ENCODE data around the gene WASHC3. TPM values are rescaled to one million over a fixed set of nuclear protein-coding genes. Genes with fewer than 3 reads are reported as not detected.

The WASHC3 gene
- total and polyA plus RNA-seq, 8 donors, result 48.7 to 222 (median 55.3) TPM; not detected in 1

DNA sequence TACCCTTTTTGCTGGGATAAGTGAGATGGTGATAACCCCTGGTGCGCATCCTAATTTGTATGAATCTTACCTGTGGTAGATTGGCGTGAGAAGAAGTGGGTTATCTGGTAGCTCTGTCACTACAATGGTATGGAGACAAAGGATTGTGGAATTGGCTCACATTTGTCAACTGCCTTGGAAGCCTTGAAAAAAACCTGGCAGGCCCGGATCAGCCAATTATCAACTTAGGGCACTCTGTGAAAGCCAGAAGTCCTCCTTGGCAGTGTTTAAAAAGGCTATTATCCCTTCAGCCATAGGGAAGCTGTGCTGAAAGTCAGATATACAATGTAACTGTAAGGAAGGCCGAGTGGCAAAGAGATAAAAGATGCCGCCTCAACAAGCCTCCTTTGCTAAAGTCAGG lies 56.5 kb downstream of the WASHC3 start:
- DNase-seq, result no peak
- no peak overlapping the region for H3K4me3 ChIP-seq
- TF ChIP-seq POLR2A (IDR thresholded peaks at IDR 0.05) (no peak), POLR2AphosphoS5 (IDR thresholded peaks at IDR 0.05) (no peak)
- TF ChIP-seq, protein P1, sequence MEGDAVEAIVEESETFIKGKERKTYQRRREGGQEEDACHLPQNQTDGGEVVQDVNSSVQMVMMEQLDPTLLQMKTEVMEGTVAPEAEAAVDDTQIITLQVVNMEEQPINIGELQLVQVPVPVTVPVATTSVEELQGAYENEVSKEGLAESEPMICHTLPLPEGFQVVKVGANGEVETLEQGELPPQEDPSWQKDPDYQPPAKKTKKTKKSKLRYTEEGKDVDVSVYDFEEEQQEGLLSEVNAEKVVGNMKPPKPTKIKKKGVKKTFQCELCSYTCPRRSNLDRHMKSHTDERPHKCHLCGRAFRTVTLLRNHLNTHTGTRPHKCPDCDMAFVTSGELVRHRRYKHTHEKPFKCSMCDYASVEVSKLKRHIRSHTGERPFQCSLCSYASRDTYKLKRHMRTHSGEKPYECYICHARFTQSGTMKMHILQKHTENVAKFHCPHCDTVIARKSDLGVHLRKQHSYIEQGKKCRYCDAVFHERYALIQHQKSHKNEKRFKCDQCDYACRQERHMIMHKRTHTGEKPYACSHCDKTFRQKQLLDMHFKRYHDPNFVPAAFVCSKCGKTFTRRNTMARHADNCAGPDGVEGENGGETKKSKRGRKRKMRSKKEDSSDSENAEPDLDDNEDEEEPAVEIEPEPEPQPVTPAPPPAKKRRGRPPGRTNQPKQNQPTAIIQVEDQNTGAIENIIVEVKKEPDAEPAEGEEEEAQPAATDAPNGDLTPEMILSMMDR (IDR thresholded peaks at IDR 0.05), result no peak
- 73 to 82% (median 81%) methylated on average over 5 of the region's 5 CpGs for WGBS, 5 donors
- intact Hi-C loops (cut with DNase I; ENCODE audit: low total_unique reads), result no loop called here
- H3K27me3 ChIP-seq, result no peaks in the 10 kb centered on the region
- H3K9me3 ChIP-seq, result no peaks in the 10 kb centered on the region
- no peak overlapping the region for H3K27ac ChIP-seq
- no peaks in the 10 kb centered on the region for H3K4me1 ChIP-seq
- H3K36me3 ChIP-seq, result peaks cover 0 to 6% (median 0%) of the 10 kb centered on the region in 4 donors

DNA sequence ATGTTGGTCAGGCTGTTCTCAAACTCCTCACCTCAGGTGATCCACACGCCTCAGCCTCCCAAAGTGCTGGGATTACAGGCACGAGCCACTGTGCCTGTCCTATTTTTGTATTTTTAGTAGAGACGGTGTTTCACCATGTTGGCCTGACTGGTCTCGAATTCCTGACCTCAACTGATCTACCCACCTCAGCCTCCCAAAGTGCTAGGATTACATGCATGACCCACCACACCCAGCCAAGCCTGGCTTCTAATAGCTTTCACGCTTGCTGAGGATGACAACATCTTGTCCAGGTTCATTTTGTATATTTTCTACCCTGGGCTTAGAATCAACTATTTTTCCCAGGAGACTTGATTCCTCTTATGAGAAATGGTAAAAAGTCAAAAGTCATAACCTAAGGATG lies 64.7 kb downstream of the WASHC3 start:
- Histone ChIP-seq H3K4me3 (no peak overlapping the region), H3K9me3 (no peaks in the 10 kb centered on the region), H3K36me3 (no peaks in the 10 kb centered on the region), H3K27ac (no peak overlapping the region), H3K4me1 (no peaks in the 10 kb centered on the region), H3K27me3 (no peaks in the 10 kb centered on the region)
- 90 to 97% (median 91%) methylated on average over 5 of the region's 5 CpGs for WGBS, 5 donors
- DNase-seq, result no peak
- intact Hi-C loops (cut with DNase I; ENCODE audit: low total_unique reads), result no loop called here
- TF ChIP-seq POLR2A (IDR thresholded peaks at IDR 0.05) (no peak), EP300 (IDR thresholded peaks at IDR 0.05) (no peak), POLR2AphosphoS5 (IDR thresholded peaks at IDR 0.05) (no peak)
- TF ChIP-seq, protein P1 (IDR thresholded peaks at IDR 0.05), result no peak

DNA sequence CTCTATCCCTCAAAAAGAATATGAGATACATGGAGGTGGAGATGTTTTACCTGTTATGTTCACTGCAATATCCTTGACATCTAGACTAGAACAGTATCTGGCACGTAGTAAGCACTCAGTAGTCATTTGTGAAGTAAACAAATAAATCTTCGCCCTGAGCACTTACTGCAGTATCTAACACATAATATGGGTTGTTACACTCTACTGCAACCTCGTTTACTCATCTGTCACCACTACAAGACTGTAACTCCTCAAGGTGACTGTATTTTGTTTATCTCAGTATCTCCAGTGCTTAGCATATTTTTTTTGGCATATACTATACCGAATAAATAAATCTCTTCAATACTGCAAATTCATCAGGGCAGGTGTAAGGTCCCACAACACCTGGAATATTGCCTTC lies 66.1 kb downstream of the WASHC3 start:
- intact Hi-C loops (cut with DNase I; ENCODE audit: low total_unique reads), result no loop called here
- Histone ChIP-seq H3K9me3 (no peaks in the 10 kb centered on the region), H3K27me3 (no peaks in the 10 kb centered on the region), H3K36me3 (no peaks in the 10 kb centered on the region), H3K27ac (no peak overlapping the region), H3K4me1 (no peaks in the 10 kb centered on the region), H3K4me3 (no peak overlapping the region)
- DNase-seq, result no peak
- TF ChIP-seq EP300 (IDR thresholded peaks at IDR 0.05) (no peak), POLR2AphosphoS5 (IDR thresholded peaks at IDR 0.05) (no peak), POLR2A (IDR thresholded peaks at IDR 0.05) (no peak)
- TF ChIP-seq, protein P1 (IDR thresholded peaks at IDR 0.05), result no peak
- 67 to 77% (median 71%) methylated on average over 4 of the region's 4 CpGs for WGBS, 5 donors

DNA sequence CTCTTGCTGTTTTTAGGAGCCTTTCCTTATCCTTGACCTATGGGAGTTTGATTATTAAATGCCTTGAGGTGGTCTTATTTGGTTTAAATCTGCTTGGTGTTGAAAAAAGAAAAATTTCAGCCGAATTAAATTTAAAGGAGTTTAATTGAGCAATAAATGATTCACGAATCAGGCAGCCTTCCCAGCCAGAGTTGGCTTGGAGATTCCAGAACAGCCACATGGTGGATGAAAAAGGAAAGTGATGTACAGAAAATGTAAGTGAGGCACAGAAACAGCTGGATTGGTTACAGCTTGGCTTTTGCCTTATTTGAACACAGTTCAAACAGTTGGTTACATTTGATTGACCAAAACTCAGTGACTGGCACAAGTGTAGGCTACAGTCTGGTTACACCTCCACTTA lies 69.7 kb downstream of the WASHC3 start:
- H3K4me3 ChIP-seq, result no peak overlapping the region
- H3K4me1 ChIP-seq, result no peaks in the 10 kb centered on the region
- no peak overlapping the region for H3K27ac ChIP-seq
- H3K27me3 ChIP-seq, result no peaks in the 10 kb centered on the region
- no peaks in the 10 kb centered on the region for H3K36me3 ChIP-seq
- no peaks in the 10 kb centered on the region for H3K9me3 ChIP-seq
- TF ChIP-seq, protein P1 (IDR thresholded peaks at IDR 0.05), result no peak
- TF ChIP-seq EP300 (IDR thresholded peaks at IDR 0.05) (no peak), POLR2AphosphoS5 (IDR thresholded peaks at IDR 0.05) (no peak), POLR2A (IDR thresholded peaks at IDR 0.05) (no peak)
- no peak for DNase-seq
- intact Hi-C loops (cut with DNase I; ENCODE audit: low total_unique reads), result no loop called here
- 75 to 91% (median 83%) methylated on average over 2 of the region's 2 CpGs for WGBS, 5 donors

Data from stomach (tissue), 9 donors.